ENCODE results near the gene TMEM212. TPM values are rescaled to one million over a fixed set of nuclear protein-coding genes. Genes with fewer than 3 reads are reported as not detected.

The TMEM212 gene
- total and polyA plus RNA-seq, 2 of the 13 experiments (the other 11 are each of a cell fraction or from before 2014, with no cell fraction given) = not detected

DNA sequence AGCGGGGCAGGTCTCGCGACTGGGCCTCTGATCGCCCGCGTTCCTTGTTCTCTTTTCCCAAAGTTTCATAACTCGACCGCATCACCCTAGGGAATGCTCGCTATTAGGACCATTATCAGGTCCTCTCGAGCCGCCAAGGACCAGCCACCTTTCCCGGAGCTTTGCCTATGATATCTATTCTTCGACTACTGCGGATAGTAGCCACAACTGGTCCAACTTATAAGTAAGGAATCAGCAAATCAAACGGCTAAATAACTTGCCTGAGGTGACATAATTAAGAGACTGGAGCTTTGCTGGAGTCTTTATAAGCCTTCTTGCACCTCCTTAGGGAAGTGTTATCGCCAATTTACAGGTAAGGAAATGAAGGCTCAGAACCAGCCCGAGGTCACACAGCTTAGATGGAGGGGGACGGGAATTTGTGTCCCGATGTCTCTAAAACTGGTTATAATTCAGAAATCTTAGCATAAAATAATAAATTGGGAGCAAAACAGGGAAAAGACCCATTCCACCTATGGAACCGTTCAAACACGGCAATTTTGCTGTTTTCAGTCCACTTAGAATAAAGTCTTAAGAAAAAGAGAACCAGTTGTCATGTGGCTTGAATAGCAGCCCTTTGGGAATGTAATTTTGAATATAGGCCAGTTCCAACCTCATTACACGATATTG is 32.4 kb upstream of the TMEM212 start (continued):
- TF ChIP-seq, protein P1, sequence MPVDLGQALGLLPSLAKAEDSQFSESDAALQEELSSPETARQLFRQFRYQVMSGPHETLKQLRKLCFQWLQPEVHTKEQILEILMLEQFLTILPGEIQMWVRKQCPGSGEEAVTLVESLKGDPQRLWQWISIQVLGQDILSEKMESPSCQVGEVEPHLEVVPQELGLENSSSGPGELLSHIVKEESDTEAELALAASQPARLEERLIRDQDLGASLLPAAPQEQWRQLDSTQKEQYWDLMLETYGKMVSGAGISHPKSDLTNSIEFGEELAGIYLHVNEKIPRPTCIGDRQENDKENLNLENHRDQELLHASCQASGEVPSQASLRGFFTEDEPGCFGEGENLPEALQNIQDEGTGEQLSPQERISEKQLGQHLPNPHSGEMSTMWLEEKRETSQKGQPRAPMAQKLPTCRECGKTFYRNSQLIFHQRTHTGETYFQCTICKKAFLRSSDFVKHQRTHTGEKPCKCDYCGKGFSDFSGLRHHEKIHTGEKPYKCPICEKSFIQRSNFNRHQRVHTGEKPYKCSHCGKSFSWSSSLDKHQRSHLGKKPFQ (CRISPR knock-in tag; IDR thresholded peaks at IDR 0.05; ENCODE audit: insufficient replicate concordance) = peak; percentile 40
- TF ChIP-seq MEIS2 (CRISPR knock-in tag; IDR thresholded peaks at IDR 0.05) = 0 out of 2 replicates have a peak, but pooled peaks have one; percentile 10
- no peak for TF ChIP-seq XRCC5 (optimal IDR thresholded peaks at IDR 0.05; ENCODE audit: low read length)
- no peak for TF ChIP-seq CBX1 (IDR thresholded peaks at IDR 0.05; ENCODE audit: low read depth)
- TF ChIP-seq SAP130 (CRISPR knock-in tag; IDR thresholded peaks at IDR 0.05; ENCODE audit: low read depth) = 0 out of 2 replicates have a peak, but pooled peaks have one; percentile 1
- TF ChIP-seq HOXA5 (CRISPR knock-in tag; IDR thresholded peaks at IDR 0.05) = peak; percentile 4; the same call in 1 of the 2 replicates
- no peak for TF ChIP-seq SP5 (CRISPR knock-in tag; IDR thresholded peaks at IDR 0.05; ENCODE audit: borderline replicate concordance, low read depth)
- 0 out of 2 replicates have a peak, but pooled peaks have one; percentile 41 for TF ChIP-seq CEBPG (CRISPR knock-in tag; IDR thresholded peaks at IDR 0.05)
- no peak for TF ChIP-seq FLYWCH1 (CRISPR knock-in tag; IDR thresholded peaks at IDR 0.05)
- 0 out of 2 replicates have a peak, but pooled peaks have one; percentile 21 for TF ChIP-seq ZNF205 (CRISPR knock-in tag; IDR thresholded peaks at IDR 0.05)
- no peak; the same call in 1 of the 2 replicates for TF ChIP-seq SP4 (CRISPR knock-in tag; IDR thresholded peaks at IDR 0.05)
- TF ChIP-seq CENPX (CRISPR knock-in tag; IDR thresholded peaks at IDR 0.05) = no peak
- 0 out of 2 replicates have a peak, but pooled peaks have one; percentile 7 for TF ChIP-seq ZNF234 (CRISPR knock-in tag; conservative IDR thresholded peaks at IDR 0.05)
- TF ChIP-seq ZNF878 (CRISPR knock-in tag; IDR thresholded peaks at IDR 0.05) = 0 out of 2 replicates have a peak, but pooled peaks have one; percentile 0
- TF ChIP-seq ZC3H4 (CRISPR knock-in tag; IDR thresholded peaks at IDR 0.05; ENCODE audit: borderline replicate concordance) = peak; percentile 6; the same call in 1 of the 2 replicates
- TF ChIP-seq ZNF629 (CRISPR knock-in tag; conservative IDR thresholded peaks at IDR 0.05) = peak; percentile 22; the same call in 1 of the 2 replicates
- TF ChIP-seq ZNF660 (CRISPR knock-in tag; IDR thresholded peaks at IDR 0.05; ENCODE audit: borderline replicate concordance, low read depth) = no peak
- TF ChIP-seq, protein P2, sequence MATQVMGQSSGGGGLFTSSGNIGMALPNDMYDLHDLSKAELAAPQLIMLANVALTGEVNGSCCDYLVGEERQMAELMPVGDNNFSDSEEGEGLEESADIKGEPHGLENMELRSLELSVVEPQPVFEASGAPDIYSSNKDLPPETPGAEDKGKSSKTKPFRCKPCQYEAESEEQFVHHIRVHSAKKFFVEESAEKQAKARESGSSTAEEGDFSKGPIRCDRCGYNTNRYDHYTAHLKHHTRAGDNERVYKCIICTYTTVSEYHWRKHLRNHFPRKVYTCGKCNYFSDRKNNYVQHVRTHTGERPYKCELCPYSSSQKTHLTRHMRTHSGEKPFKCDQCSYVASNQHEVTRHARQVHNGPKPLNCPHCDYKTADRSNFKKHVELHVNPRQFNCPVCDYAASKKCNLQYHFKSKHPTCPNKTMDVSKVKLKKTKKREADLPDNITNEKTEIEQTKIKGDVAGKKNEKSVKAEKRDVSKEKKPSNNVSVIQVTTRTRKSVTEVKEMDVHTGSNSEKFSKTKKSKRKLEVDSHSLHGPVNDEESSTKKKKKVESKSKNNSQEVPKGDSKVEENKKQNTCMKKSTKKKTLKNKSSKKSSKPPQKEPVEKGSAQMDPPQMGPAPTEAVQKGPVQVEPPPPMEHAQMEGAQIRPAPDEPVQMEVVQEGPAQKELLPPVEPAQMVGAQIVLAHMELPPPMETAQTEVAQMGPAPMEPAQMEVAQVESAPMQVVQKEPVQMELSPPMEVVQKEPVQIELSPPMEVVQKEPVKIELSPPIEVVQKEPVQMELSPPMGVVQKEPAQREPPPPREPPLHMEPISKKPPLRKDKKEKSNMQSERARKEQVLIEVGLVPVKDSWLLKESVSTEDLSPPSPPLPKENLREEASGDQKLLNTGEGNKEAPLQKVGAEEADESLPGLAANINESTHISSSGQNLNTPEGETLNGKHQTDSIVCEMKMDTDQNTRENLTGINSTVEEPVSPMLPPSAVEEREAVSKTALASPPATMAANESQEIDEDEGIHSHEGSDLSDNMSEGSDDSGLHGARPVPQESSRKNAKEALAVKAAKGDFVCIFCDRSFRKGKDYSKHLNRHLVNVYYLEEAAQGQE (IDR thresholded peaks at IDR 0.05; ENCODE audit: borderline replicate concordance in 1 of 2, low read depth in 1 of 2, low read length in 2 of 2) = peak in 1 of 2 experiments; percentile 31; a peak in 1 of 4 replicates
- peak; percentile 11; the same call in 1 of the 2 replicates for TF ChIP-seq DMAP1 (CRISPR knock-in tag; IDR thresholded peaks at IDR 0.05)
- TF ChIP-seq BRD4 (CRISPR knock-in tag; IDR thresholded peaks at IDR 0.05) = peak; percentile 37; the same call in 1 of the 2 replicates
- 0 out of 2 replicates have a peak, but pooled peaks have one; percentile 54 for TF ChIP-seq NKX3-1 (CRISPR knock-in tag; IDR thresholded peaks at IDR 0.05)
- TF ChIP-seq MIER3 (CRISPR knock-in tag; IDR thresholded peaks at IDR 0.05; ENCODE audit: borderline replicate concordance) = 0 out of 2 replicates have a peak, but pooled peaks have one; percentile 13
- 0 out of 2 replicates have a peak, but pooled peaks have one; percentile 16 for TF ChIP-seq CHCHD3 (CRISPR knock-in tag; IDR thresholded peaks at IDR 0.05)
- TF ChIP-seq TMF1 (CRISPR knock-in tag; IDR thresholded peaks at IDR 0.05; ENCODE audit: low read depth) = peak; percentile 45; the same call in 1 of the 2 replicates
- peak; percentile 34; the same call in 1 of the 2 replicates for TF ChIP-seq ZNF224 (CRISPR knock-in tag; IDR thresholded peaks at IDR 0.05)
- TF ChIP-seq TAF1 (CRISPR knock-in tag; IDR thresholded peaks at IDR 0.05) = peak; percentile 16; the same call in 1 of the 2 replicates
- TF ChIP-seq POLR2A (IDR thresholded peaks at IDR 0.05; ENCODE audit: insufficient read depth in 1 of 2, low read depth in 2 of 2, low read length in 2 of 2) = peak in 1 of 2 experiments; percentile 43; a peak in 1 of 4 replicates
- 0 out of 2 replicates have a peak, but pooled peaks have one; percentile 6 for TF ChIP-seq ZNF430 (CRISPR knock-in tag; IDR thresholded peaks at IDR 0.05)

All from HepG2 (cell line).